ENCODE results near the gene SMIM1.

The SMIM1 gene

GRCh38 chr1:3819771-3820200 lies 47.2 kb downstream of the SMIM1 start:
- Histone ChIP-seq H3K9ac (no peak overlapping the region), H3K79me2 (no peaks in the 10 kb centered on the region), H3K9me3 (ENCODE audit: control insufficient read depth, low read length) (no peaks in the 10 kb centered on the region), H3K36me3 (ENCODE audit: control insufficient read depth, insufficient read depth, low read length) (no peaks in the 10 kb centered on the region), H3K4me1 (no peaks in the 10 kb centered on the region), H2AFZ (no peak overlapping the region), H3K27me3 (ENCODE audit: control insufficient read depth, insufficient read depth, low read length) (no peaks in the 10 kb centered on the region), H3K4me2 (ENCODE audit: low read length) (no peak overlapping the region), H3K4me3 (ENCODE audit: low read depth, low read length) (no peak overlapping the region), H3K27ac (no peak overlapping the region)
- TF ChIP-seq CTCF (IDR thresholded peaks at IDR 0.05), result no peak

- Histone ChIP-seq H3K9ac (no peak overlapping the region), H3K79me2 (no peaks in the 10 kb centered on the region), H2AFZ (no peak overlapping the region), H3K27ac (no peak overlapping the region), H3K36me3 (ENCODE audit: control insufficient read depth, insufficient read depth, low read length) (no peaks in the 10 kb centered on the region), H3K4me1 (no peaks in the 10 kb centered on the region), H3K4me2 (ENCODE audit: low read length) (no peak overlapping the region), H3K9me3 (ENCODE audit: control insufficient read depth, low read length) (no peaks in the 10 kb centered on the region), H3K27me3 (ENCODE audit: control insufficient read depth, insufficient read depth, low read length) (no peaks in the 10 kb centered on the region), H3K4me3 (ENCODE audit: low read depth, low read length) (no peak overlapping the region)
- TF ChIP-seq CTCF (IDR thresholded peaks at IDR 0.05), result no peak
Measured at GRCh38 chr1:3820316-3820715, 47.8 kb downstream of the SMIM1 start.

DNA sequence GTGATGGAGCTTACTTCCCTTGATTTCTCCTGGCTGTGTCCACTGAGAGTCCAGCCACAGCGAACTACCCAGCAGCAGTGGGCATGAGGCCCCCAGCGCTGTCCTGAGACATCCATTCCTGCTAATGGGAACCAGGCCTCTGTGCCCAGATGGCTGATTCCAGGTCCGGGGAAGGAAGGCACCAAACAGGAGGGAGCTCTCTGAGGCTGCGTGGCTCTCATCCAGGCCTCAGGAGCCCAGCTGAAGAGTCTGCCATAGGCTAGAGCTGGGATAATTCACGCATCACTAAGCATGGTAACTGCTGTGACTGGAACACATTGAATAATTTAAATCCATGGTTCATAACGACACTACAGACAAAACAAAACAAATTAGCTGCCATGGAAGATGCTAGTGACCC lies 48.5 kb downstream of the SMIM1 start:
- Histone ChIP-seq H3K36me3 (ENCODE audit: control insufficient read depth, insufficient read depth, low read length) (no peaks in the 10 kb centered on the region), H3K27ac (no peak overlapping the region), H3K4me1 (no peaks in the 10 kb centered on the region), H3K4me2 (ENCODE audit: low read length) (no peak overlapping the region), H3K9ac (no peak overlapping the region), H3K9me3 (ENCODE audit: control insufficient read depth, low read length) (no peaks in the 10 kb centered on the region), H3K79me2 (no peaks in the 10 kb centered on the region), H3K27me3 (ENCODE audit: control insufficient read depth, insufficient read depth, low read length) (no peaks in the 10 kb centered on the region), H2AFZ (no peak overlapping the region), H3K4me3 (ENCODE audit: low read depth, low read length) (no peak overlapping the region)
- no peak for TF ChIP-seq CTCF (IDR thresholded peaks at IDR 0.05)

DNA sequence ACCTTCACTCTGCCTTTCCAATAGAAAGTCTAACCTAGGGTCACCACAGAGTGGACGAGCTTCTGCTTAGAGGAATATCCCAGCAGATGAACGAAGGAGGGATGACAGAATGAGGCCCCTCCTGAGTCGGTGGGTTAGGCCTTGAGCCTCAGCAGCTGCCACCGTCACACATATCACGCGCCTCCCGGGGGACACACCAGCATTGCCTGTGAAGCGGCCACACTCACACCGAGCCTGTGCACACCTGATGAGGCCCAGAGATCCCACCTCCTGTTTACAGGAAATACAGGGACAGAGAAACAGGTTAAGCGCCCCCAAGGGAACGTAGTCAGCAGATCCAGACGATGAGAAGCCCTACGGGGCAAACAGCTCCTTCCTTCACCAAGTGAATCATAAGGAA lies 48.9 kb downstream of the SMIM1 start:
- H3K79me2 ChIP-seq, result no peaks in the 10 kb centered on the region
- no peak overlapping the region for H3K4me2 ChIP-seq (ENCODE audit: low read length)
- H3K27me3 ChIP-seq (ENCODE audit: control insufficient read depth, insufficient read depth, low read length), result no peaks in the 10 kb centered on the region
- no peak overlapping the region for H3K27ac ChIP-seq
- H3K36me3 ChIP-seq (ENCODE audit: control insufficient read depth, insufficient read depth, low read length), result no peaks in the 10 kb centered on the region
- no peak overlapping the region for H3K9ac ChIP-seq
- no peaks in the 10 kb centered on the region for H3K4me1 ChIP-seq
- H2AFZ ChIP-seq, result no peak overlapping the region
- no peaks in the 10 kb centered on the region for H3K9me3 ChIP-seq (ENCODE audit: control insufficient read depth, low read length)
- TF ChIP-seq CTCF (IDR thresholded peaks at IDR 0.05), result no peak
- H3K4me3 ChIP-seq (ENCODE audit: low read depth, low read length), result no peak overlapping the region

GRCh38 chr1:3821908-3822307 lies 49.4 kb downstream of the SMIM1 start:
- H3K4me2 ChIP-seq (ENCODE audit: low read length), result no peak overlapping the region
- no peaks in the 10 kb centered on the region for H3K36me3 ChIP-seq (ENCODE audit: control insufficient read depth, insufficient read depth, low read length)
- no peaks in the 10 kb centered on the region for H3K9me3 ChIP-seq (ENCODE audit: control insufficient read depth, low read length)
- no peaks in the 10 kb centered on the region for H3K4me1 ChIP-seq
- H2AFZ ChIP-seq, result no peak overlapping the region
- H3K27me3 ChIP-seq (ENCODE audit: control insufficient read depth, insufficient read depth, low read length), result no peaks in the 10 kb centered on the region
- H3K4me3 ChIP-seq (ENCODE audit: low read depth, low read length), result no peak overlapping the region
- H3K9ac ChIP-seq, result no peak overlapping the region
- no peak overlapping the region for H3K27ac ChIP-seq
- no peak for TF ChIP-seq CTCF (IDR thresholded peaks at IDR 0.05)
- H3K79me2 ChIP-seq, result no peaks in the 10 kb centered on the region
